Upper lobe of left lung (tissue), 4 donors: ENCODE data around the gene TMEM225B.

Source experiments
- EP300 ChIP-seq, 4 donors: sonication (generic); formaldehyde crosslinking; IDR thresholded peaks; one replicate each; pipeline ENCODE4 v1.5.1; 2017; ENCODE audit warnings: antibody characterized with exemption in 4 of 4, control low read depth in 2 of 4
- POLR2AphosphoS5 ChIP-seq, 2 donors: sonication (generic); formaldehyde crosslinking; IDR thresholded peaks; one replicate each; pipeline ENCODE4 v1.5.1; 2017; ENCODE audit warnings: antibody characterized with exemption in 2 of 2
- TF ChIP-seq, protein P1 (sequence below), 6 experiments: fragments of 450-650 bp in 4 of 6; fragments of 200-600 bp in 2 of 6; sonication (generic) in 2 of 6; IDR thresholded peaks; one replicate each; pipeline ENCODE4 v1.5.1; 2016 to 2019; ENCODE audit warnings: antibody characterized with exemption in 6 of 6

DNA sequence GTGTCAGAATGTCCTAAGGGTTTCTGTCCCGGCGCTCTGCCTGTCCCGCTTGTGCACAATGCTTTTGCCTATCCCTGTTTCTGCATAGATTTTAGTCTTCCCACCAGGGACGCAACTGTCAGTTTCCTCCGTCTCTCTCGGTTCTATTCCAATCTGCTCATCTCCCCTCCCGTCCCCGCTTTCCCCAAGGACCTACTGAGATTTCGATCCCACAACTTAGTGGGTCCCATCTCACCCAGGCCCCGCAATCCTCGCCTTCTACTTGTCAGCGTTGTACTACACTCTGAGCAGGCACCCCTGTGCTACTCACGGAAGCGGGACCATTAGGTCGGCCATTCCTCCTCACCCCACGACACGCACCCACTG, 40.1 kb upstream of the TMEM225B start:
- TF ChIP-seq EP300 (IDR thresholded peaks at IDR 0.05): no peak
- TF ChIP-seq, protein P1, sequence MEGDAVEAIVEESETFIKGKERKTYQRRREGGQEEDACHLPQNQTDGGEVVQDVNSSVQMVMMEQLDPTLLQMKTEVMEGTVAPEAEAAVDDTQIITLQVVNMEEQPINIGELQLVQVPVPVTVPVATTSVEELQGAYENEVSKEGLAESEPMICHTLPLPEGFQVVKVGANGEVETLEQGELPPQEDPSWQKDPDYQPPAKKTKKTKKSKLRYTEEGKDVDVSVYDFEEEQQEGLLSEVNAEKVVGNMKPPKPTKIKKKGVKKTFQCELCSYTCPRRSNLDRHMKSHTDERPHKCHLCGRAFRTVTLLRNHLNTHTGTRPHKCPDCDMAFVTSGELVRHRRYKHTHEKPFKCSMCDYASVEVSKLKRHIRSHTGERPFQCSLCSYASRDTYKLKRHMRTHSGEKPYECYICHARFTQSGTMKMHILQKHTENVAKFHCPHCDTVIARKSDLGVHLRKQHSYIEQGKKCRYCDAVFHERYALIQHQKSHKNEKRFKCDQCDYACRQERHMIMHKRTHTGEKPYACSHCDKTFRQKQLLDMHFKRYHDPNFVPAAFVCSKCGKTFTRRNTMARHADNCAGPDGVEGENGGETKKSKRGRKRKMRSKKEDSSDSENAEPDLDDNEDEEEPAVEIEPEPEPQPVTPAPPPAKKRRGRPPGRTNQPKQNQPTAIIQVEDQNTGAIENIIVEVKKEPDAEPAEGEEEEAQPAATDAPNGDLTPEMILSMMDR (IDR thresholded peaks at IDR 0.05): no peak
- no peak for TF ChIP-seq POLR2AphosphoS5 (IDR thresholded peaks at IDR 0.05)
